GM12874 (cell line): Measurements from ENCODE around the gene KLF13.

ENCODE experiments used
- TF ChIP-seq, protein P1 (sequence below): IDR thresholded peaks from 2 replicates; pipeline ENCODE4 v1.5.1; 2011; ENCODE audit warnings: low read depth, mild to moderate bottlenecking, control low read depth, low read length, moderate library complexity; ENCODE audit not compliant: insufficient read depth

KLF13 gene

DNA sequence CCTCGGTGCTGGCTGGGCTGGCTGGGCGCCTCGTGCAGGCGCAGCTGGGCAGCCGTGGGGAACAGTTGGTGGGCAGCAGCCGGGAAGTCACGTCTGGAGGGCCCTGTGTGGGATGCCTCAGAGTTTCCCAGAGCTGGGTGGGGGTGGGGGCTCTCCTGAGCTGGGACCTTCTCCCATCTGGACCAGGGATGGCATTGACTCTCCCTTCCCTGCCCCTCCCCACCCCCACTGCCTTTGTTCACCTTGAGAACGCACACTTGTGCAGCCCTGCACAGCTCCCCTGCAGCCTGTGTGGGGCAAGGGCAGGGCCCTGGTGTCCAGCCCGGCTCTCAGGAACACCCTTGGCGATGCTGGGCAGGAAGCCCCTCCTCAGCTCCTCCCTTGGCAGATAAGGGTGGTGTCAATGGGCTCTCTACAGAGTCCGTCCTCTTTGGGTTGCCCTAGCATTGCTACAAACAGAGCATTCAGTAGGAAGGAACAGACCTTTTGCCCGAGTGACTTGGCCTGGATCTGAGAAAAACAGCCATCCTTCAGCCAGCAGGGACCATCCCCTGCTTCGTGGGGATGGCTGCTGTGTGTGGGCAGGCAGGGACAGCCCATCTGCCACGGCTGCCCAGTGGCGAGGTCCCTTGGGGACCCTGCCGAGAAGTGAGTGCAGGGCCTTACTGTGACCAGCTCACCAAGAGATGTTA lies 25.5 kb upstream of the KLF13 start:
- TF ChIP-seq, protein P1, sequence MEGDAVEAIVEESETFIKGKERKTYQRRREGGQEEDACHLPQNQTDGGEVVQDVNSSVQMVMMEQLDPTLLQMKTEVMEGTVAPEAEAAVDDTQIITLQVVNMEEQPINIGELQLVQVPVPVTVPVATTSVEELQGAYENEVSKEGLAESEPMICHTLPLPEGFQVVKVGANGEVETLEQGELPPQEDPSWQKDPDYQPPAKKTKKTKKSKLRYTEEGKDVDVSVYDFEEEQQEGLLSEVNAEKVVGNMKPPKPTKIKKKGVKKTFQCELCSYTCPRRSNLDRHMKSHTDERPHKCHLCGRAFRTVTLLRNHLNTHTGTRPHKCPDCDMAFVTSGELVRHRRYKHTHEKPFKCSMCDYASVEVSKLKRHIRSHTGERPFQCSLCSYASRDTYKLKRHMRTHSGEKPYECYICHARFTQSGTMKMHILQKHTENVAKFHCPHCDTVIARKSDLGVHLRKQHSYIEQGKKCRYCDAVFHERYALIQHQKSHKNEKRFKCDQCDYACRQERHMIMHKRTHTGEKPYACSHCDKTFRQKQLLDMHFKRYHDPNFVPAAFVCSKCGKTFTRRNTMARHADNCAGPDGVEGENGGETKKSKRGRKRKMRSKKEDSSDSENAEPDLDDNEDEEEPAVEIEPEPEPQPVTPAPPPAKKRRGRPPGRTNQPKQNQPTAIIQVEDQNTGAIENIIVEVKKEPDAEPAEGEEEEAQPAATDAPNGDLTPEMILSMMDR = no peak

DNA sequence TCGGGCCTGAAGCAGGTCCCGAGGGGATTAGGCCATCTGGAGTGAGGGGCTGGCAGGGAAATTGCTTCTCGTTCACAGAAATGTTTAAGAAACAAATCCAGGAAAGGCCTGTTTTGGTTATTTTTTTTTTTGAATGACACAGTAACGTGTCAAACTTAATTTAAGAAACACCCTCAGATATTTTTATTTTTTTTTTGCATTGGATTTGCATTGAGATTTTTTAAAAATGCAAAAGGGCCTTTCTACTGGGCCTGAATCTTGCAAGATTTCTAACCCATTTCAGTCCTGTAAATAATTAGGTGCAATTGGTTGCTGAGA lies 25.0 kb upstream of the KLF13 start:
- TF ChIP-seq, protein P1 = no peak

DNA sequence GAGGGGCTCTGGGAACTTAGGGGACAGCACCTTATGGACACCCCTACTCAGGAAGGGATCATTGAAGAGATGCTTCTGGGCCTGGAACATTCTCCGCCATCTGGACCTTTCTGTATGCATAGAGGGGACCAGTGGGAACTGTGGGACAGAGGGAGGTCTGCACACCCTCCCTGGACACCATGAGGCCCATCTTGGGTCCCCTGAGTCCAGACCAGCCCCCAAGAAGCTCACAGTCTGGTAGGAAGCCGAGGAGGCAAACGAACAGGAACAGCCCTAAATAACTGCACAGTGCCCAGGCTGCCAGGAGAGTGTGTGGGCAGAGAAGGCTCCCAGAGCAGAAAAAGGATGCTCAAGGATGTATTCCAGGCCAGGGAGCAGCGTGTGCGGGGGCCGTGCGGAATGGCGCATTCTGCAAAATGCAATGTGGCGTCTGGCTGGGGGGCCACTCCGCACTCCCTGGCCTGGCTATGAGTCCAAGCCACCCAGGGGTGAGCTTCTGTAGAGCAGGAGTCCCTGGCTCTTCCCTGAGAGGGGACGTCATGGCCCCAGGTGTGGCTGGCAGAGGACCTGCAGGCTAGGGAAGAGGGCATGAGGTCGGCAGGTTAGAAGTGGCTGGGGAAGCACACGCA lies 24.5 kb upstream of the KLF13 start:
- TF ChIP-seq, protein P1 = no peak

DNA sequence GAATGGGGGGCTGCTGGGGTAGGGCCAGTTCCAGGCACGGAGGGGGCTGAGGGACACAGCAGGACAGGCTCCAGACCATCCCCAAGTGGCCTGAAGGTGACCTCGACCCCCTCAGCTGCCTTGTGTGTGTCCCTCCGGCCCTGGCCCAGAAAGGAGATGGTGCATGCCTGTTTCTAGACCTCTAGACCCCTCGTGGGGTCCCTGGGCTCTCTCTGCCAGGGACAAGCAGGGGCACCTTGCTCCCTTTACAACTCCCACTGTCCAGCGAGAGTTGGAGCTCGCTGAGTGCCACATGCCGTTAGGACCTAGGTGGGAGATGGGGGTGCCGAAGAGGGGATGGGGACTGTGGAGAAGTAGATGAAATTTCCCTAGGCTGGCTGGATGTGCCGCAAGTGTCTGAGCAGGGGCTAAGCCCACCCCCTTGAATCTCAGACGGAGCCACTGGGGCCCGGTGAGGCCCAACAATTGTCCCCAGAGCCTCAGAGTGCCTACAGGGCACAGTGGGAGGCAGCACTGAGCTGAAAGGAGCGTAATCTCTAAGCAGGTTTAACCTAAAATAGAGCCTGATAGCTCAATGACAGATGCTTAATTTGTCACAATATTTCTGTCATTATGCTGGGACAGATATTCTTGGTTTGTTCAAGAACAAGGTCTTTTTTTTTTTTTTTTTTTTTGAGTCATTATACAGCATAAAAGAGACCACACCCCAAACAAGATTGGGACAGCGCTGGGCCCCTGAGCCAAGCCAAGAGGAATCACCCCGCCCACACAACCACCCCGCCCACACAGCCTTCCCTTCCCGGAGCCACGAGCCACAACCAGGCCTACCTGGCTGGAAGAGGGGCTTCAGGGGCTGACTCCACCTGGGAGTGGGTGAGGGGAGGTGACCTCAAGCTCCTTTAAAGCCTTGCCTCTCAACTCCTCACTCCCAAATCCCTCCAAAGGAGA lies 23.6 kb upstream of the KLF13 start:
- TF ChIP-seq, protein P1 = peak; percentile 50

DNA sequence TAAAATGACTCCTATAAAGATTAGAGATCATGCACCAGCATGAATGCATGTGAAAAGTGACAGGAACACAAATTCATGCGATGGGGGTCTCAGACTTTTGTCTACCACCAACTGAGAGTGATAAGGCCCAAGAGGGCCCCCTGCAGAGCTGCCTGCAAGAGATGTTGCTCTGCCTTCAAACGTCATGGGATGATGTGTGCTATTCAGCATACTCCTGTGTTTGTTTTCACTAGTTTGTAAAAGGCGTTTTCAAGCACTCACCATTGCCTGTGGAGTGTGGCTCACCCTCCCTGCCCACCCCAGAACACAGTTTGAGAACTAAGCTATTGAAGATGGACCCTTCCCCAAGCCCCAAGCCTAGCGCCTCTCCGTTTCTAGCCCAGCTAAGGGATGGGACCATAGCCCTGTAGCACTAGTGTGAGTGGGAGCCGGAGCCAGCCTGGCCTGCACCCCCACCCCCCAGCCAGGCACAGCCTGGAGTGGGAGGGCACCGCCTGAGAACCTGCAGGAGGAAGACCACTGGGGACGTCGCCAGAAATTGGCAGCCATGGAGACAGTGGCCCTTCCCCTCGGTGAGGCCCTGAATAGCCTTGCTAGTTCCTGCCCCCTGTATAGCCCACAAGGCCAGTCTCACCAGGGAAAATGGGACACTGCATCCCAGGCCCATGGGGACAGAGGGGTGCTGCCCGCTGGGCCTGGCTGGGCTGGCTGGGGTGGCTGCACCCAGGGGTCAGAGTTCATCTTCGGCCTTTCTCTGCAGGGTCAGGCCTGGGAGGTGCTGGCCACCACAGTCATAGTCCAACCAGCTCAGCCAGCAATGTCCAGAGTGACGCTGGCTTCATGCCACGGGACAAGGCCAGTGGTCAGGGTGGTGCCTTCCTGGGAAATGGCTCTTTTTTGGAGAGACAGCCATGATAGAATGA lies 22.6 kb upstream of the KLF13 start:
- TF ChIP-seq, protein P1 = no peak

DNA sequence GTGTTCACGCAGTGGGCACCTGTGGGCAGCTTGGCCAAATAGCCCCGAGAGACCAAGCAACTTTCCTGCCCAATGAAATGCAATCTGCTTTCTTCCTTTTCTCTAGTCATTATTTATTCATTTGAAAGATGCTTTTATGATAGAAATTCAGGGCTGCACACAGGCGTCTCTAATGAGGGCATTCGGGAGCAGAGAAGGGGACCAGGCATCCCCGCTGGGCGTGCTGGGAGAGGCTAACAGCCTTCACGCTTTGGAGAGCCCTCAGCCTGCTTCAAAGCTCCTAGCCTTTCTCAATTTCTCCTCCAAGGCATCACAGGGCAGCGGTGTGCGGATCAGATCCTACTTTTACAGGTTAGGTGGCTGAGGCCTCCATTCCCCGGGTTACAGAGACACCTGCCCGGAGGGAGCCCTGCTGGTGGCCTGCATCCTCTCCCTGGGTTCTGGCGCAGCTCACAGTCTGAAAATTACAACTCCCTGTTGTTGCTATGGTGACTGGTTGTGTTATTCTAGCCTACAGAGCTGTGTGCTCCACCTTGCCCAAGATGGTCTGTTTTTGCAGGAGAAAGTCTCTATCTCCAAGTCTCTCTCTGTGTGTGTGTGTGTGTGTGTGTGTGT lies 21.8 kb upstream of the KLF13 start:
- TF ChIP-seq, protein P1 = no peak
